HG03571 (cell line): ENCODE data around the gene PRICKLE3.

ENCODE experiments used
- ATAC-seq: cut with Tn5 transposase; IDR thresholded peaks from one replicate; pipeline ENCODE4 v1.9.1; 2021; ENCODE audit not compliant: unreplicated experiment

Gene PRICKLE3, protein sequence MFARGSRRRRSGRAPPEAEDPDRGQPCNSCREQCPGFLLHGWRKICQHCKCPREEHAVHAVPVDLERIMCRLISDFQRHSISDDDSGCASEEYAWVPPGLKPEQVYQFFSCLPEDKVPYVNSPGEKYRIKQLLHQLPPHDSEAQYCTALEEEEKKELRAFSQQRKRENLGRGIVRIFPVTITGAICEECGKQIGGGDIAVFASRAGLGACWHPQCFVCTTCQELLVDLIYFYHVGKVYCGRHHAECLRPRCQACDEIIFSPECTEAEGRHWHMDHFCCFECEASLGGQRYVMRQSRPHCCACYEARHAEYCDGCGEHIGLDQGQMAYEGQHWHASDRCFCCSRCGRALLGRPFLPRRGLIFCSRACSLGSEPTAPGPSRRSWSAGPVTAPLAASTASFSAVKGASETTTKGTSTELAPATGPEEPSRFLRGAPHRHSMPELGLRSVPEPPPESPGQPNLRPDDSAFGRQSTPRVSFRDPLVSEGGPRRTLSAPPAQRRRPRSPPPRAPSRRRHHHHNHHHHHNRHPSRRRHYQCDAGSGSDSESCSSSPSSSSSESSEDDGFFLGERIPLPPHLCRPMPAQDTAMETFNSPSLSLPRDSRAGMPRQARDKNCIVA

DNA sequence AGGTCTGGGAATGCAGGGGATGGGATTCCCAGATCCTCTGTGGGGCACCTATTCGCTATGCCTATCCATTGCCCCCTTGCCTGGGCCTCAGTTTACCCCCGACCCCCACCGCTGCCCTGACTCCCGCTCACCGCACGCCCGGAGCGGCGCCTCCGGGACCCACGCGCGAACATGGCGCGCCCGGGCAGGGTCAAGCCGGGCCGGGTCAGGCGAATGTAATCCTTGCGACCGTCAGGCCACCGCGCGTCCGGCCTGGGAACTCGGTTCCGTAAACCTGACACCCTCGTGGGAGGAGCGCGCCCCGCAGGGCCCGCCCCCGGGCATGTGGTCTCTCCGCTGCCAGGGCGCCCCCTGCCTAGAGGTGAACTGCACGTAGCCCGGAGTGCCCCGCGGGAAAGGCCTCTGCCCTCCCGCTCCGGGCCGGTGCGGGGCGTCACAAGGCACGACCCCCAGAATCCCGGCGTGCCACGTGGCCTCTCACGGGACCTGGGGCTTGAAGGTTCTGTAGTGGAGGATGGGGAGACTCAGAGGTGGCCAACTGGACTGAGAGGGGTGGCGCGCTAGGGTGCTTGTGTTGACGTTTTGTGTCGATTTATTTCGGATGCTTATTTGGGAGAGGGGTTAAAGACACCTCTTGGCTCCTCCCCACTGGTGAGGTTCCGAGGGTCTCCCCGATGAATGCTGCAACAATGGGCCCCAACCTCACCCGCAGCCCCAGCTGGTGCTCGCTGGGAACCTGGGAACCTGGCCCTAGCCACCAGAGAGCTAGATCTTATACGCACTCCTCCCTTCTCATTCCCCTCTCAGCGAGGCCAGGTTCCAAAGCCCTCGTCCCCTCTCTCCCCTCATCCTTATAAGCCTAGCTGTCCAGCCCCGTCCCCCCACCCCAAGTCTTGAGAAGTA lies at the start of gene PRICKLE3:
Gene PRICKLE3, minus strand, starts transcription at position 249 of the 903 bp plus-strand sequence. Its CDS starts 76 bp downstream, at position 173.
- no peak for ATAC-seq

DNA sequence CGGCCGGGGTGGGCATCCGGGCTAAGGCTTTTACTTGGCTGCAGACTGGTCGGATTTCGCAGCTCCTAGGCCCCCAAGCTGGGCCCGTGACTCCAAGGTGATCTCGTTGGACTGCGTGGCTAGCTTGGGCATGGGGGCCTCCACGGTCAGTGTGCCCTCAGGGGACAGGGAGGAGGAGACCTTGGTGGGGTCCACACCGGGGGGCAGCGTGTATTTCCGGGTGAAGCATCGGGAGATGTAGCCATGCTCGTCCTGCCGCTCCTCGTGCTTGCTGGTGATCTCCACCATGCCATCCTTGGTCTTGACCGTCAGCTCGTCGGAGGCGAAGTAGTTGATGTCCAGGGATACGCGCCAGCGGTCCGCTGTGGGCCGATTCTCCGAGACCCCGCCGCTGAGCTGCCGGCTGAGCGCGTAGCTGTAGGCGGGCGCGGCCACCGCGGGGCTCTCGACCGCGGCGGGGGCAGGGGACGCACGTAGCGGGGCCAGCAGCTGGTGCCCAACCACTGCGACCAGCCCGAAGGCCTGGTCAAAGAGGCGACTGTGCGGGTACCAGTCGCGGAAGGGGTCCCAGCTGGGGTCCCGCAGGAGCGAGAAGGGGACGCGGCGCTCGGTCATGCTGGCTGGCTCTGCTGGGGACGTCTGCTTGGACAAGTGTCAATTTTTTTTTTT lies 47.8 kb upstream of the PRICKLE3 start:
- ATAC-seq: no peak

- ATAC-seq: no peak
Measured at GRCh38 chrX:49233176-49233575, 47.0 kb upstream of the PRICKLE3 start, which contains the start of gene CACNA1F. CACNA1F (minus strand) TSS chrX:49233340; CDS start chrX:49233309, 31 bp downstream.

GRCh38 chrX:49232525-49232924 lies 46.4 kb upstream of the PRICKLE3 start:
- no peak for ATAC-seq

GRCh38 chrX:49231333-49232000 lies 45.3 kb upstream of the PRICKLE3 start:
- ATAC-seq: no peak

GRCh38 chrX:49230500-49231232 lies 44.5 kb upstream of the PRICKLE3 start:
- ATAC-seq: no peak

DNA sequence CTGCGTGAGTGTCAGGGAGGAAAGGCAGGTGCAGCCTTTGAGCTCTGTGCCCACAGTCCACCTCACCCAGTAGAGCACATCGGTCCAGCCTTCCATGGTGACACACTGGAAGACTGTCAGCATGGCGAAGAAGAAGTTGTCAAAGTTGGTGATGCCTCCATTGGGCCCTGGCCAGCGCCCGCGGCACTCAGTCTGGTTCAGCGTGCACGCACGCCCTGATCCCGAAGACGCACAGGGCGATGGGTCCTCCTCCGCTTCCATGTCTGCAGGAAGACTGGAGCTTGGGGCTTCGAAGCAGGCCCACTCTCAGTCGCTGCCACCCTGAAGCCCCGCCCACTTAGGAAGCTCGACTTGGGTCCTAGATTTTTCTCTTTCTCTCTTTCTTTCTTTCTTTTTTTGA lies 42.0 kb upstream of the PRICKLE3 start:
- ATAC-seq: no peak

DNA sequence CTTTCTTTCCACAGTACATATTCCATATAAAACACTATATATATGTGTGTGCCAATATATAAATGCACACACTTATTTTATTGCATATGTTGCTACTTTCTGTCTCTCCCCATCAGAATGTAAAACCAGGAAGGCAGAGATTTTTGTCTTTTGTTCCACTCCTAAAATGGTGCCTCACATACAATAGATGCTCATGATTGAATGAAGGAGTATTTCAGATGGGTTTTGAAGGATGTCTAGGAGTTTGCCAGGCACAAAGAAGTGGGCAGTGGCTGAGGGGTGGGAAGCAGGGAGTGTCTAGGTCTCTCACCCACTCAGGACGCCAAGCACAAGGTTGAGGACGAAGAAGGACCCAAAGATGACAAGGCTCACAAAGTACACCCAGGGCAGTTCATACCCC lies 41.6 kb upstream of the PRICKLE3 start:
- ATAC-seq: no peak

- no peak for ATAC-seq
Measured at GRCh38 chrX:49226946-49227345, 40.8 kb upstream of the PRICKLE3 start.

GRCh38 chrX:49225858-49226257 lies 39.7 kb upstream of the PRICKLE3 start:
- no peak for ATAC-seq

DNA sequence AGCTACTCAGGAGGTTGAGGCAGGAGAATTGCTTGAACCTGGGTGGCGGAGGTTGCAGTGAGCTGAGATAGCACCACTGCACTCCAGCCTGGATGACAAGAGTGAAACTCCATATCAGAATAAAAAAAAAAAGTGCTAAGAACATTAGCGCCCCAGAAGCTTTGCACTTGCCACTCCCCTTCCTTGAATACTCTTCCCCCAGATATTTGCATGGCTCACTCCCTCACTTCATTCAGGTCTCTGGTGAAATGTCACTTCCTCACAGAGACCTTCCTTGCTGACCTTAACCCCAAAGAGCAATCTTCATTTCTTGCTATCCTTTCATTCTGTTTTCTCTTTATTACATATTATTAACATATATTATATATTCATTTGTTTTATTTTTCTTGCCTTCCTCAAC lies 35.7 kb upstream of the PRICKLE3 start:
- ATAC-seq: no peak

DNA sequence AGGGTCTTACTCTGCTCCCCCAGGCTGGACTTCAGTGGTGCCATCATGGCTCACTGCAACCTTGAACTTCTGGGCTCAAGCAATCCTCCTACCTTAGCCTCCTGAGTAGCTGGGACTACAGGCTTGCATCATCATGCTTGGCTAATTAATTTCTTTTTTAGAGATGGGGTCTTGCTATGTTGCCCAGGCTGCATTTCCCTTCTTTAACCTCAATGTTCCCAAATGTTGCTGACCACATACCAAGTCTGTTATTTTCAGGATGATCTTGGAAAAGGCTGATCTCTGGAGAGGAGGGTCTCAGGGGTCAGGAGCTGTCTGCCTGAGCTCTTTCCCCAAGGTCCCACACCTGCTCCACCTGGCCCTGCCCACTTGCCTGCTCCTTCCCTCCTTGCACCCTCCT lies 33.9 kb upstream of the PRICKLE3 start:
- no peak for ATAC-seq

DNA sequence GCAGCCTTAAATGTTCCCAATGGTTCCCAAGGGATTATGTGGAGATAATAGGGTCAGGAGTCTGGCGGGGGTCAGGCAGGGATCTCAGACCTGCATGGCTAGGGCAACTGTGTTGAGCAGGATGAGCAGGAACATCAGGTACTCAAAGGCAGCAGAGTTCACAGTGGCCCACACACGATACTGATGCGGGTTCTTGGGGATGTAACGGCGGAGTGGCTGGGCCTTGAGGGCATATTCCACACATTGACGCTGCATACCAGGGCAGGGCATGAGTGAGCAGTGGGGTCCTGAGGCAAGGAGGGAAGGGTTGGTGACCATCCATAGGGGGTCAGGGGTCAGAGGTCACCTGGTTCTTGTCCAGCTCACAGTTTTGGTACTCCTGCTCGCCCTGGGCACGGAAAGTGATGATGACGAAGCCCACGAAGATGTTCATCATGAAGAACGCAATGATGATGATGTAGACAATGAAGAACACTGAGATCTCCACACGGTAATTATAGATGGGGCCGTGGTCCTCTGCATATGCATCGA lies 28.9 kb upstream of the PRICKLE3 start:
- ATAC-seq: no peak

- ATAC-seq: no peak
Measured at GRCh38 chrX:49214416-49214815, 28.2 kb upstream of the PRICKLE3 start.

GRCh38 chrX:49212861-49213260 lies 26.7 kb upstream of the PRICKLE3 start:
- no peak for ATAC-seq

DNA sequence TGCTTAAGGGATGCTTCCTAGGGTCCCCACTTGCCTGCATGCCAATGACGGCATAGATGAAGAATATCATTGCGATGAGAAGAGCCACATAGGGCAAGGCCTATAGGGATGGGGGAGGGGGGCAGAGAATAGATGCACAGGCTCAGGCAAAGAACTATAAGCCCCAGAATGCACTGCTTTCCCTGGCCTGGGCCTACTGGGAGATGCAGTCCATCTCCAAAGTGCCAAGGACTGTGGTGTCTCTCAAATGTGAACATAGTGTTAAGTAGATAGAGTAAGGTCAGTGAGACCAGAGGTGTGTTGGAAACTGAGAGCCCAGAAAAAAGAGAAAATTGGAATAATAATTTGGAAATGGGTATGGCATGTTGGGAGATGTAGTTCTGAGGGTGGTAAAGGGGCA lies 26.0 kb upstream of the PRICKLE3 start:
- ATAC-seq: no peak

- ATAC-seq: no peak
Measured at GRCh38 chrX:49211074-49211473, 24.9 kb upstream of the PRICKLE3 start.

DNA sequence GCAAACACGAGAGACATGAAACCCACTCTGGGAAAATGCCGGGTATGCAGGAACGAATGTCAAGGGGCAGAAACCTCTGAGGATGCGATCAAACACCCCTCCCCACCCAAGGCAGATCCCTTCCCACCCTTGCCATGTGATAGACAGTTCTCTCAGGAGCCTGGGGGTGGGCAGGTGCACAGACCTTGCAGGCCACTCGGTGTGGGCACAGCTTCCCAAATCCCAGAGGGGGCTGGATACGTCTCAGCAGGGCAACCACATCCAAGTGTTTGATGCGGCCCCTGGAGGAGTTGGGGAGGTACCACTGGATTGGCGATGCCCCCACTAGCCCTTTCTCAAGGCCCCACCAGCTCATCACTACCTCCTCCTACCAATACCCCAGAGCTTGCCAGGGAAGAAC lies 24.2 kb upstream of the PRICKLE3 start:
- ATAC-seq: no peak
